H1 (cell line): ENCODE results near the gene TSSC4. TPM values are rescaled to one million over a fixed set of nuclear protein-coding genes. Genes with fewer than 3 reads are reported as not detected.
A peak's percentile ranks its signal among the peaks of the same experiment; 100 is the strongest.

Experiments
- CTCF ChIA-PET: fragments of 300-600 bp; sonication (Branson Sonifier 250); formaldehyde crosslinking; loops from one replicate; lab custom pipeline; 2021; ENCODE audit not compliant: partially characterized antibody; lab: Charles Lee
- POLR2A ChIA-PET: fragments of 300-600 bp; sonication (Branson Sonifier 250); formaldehyde crosslinking; loops from one replicate; lab custom pipeline; 2021; ENCODE audit warnings: inconsistent platforms; ENCODE audit not compliant: partially characterized antibody; lab: Charles Lee
- DNase-seq, 2 experiments: peaks; one replicate each; pipeline versions ENCODE4 v3.0.0 to v3.0.0-alpha.2; 2010 to 2022; ENCODE audit warnings: low spot score in 2 of 2, low read depth in 1 of 2, mixed read lengths in 1 of 2
- FAIRE-seq: peaks from 2 replicates; lab custom pipeline; 2011; peaks lifted over from hg19 to GRCh38; lab: Jason Lieb, UNC
- H2AFZ ChIP-seq: 2 replicates; pipeline ENCODE4 v1.8.1; 2012; ENCODE audit warnings: low read length, inconsistent platforms
- H2AK5ac ChIP-seq: 2 replicates; pipeline ENCODE4 v1.6.1; 2013; ENCODE audit warnings: low read depth, low read length
- H2BK120ac ChIP-seq: replicated peaks from 2 replicates; pipeline ENCODE3; 2013; ENCODE audit warnings: low read depth, low read length, inconsistent platforms
- H2BK12ac ChIP-seq: 2 replicates; pipeline ENCODE4 v1.6.1; 2013; ENCODE audit warnings: low read depth, low read length
- H2BK15ac ChIP-seq: 2 replicates; pipeline ENCODE4 v1.6.1; 2013; ENCODE audit warnings: low read length
- H2BK20ac ChIP-seq: 2 replicates; pipeline ENCODE4 v1.6.1; 2013; ENCODE audit warnings: low read length
- H2BK5ac ChIP-seq: 2 replicates; pipeline ENCODE4 v1.6.1; 2013; ENCODE audit warnings: low read depth, low read length
- H3K14ac ChIP-seq: 2 replicates; pipeline ENCODE4 v1.6.1; 2013; ENCODE audit warnings: inconsistent platforms; ENCODE audit not compliant: insufficient read length
- H3K18ac ChIP-seq: 2 replicates; pipeline ENCODE4 v1.6.1; 2013; ENCODE audit warnings: low read length; ENCODE audit errors: extremely low read depth
- H3K23ac ChIP-seq: 2 replicates; pipeline ENCODE4 v1.6.1; 2013; ENCODE audit warnings: inconsistent platforms; ENCODE audit not compliant: insufficient read length
- H3K23me2 ChIP-seq: 2 replicates; pipeline ENCODE4 v1.6.1; 2013; ENCODE audit warnings: low read depth, low read length
- H3K27ac ChIP-seq: 2 replicates; pipeline ENCODE4 v1.6.1; 2011; ENCODE audit warnings: low read depth, low read length, inconsistent platforms
- H3K27me3 ChIP-seq, 4 experiments: replicated peaks in 1 of 4; 1 replicate in 1 of 4; 2 replicates in 3 of 4; pipeline versions ENCODE4 v1.6.1 to v1.8.1; 2011 to 2013; ENCODE audit warnings: low read length in 3 of 4, mild to moderate bottlenecking in 3 of 4, inconsistent platforms in 2 of 4, mixed read lengths in 2 of 4, moderate library complexity in 1 of 4; ENCODE audit not compliant: control insufficient read depth in 3 of 4, insufficient read depth in 3 of 4; ENCODE audit errors: extremely low read depth in 1 of 4
- H3K36me3 ChIP-seq, 4 experiments: 2 replicates each; pipeline versions ENCODE4 v1.6.1 to v1.8.1; 2011 to 2013; ENCODE audit warnings: mild to moderate bottlenecking in 4 of 4, low read length in 3 of 4, moderate library complexity in 2 of 4, control low read depth in 1 of 4, inconsistent platforms in 1 of 4; ENCODE audit not compliant: insufficient read depth in 4 of 4, control insufficient read depth in 2 of 4
- H3K4ac ChIP-seq: replicated peaks from 2 replicates; pipeline ENCODE3; 2013; ENCODE audit warnings: low read length, low read depth, mixed read lengths, inconsistent platforms; ENCODE audit not compliant: insufficient read length
- H3K4me1 ChIP-seq, 4 experiments: replicated peaks in 1 of 4; 1 replicate in 1 of 4; 2 replicates in 3 of 4; pipeline versions ENCODE4 v1.6.1 to v1.8.1; 2011 to 2013; ENCODE audit warnings: low read length in 3 of 4, inconsistent platforms in 2 of 4, mixed read lengths in 1 of 4; ENCODE audit not compliant: insufficient read depth in 4 of 4, control insufficient read depth in 3 of 4
- H3K4me2 ChIP-seq, 2 experiments: 2 replicates each; pipeline versions ENCODE4 v1.6.1 to v1.8.1; 2011 to 2013; ENCODE audit warnings: low read depth in 2 of 2, low read length in 2 of 2, control low read depth in 1 of 2, inconsistent platforms in 1 of 2, mild to moderate bottlenecking in 1 of 2; ENCODE audit not compliant: insufficient read depth in 1 of 2
- H3K4me3 ChIP-seq, 4 experiments: fragments of 200-600, 300-600 bp in 1 of 4; sonication (generic), shearing (Covaris generic), sonication (Bioruptor Twin) in 1 of 4; 2 replicates each; pipeline versions ENCODE4 v1.5.1 to v1.8.1; 2011 to 2016; ENCODE audit warnings: low read length in 4 of 4, low read depth in 3 of 4, control low read depth in 2 of 4, inconsistent platforms in 2 of 4, mild to moderate bottlenecking in 2 of 4, mixed read lengths in 1 of 4, moderate library complexity in 1 of 4; ENCODE audit not compliant: insufficient read depth in 2 of 4; ENCODE audit errors: extremely low read depth in 1 of 4
- H3K56ac ChIP-seq: replicated peaks from 2 replicates; pipeline ENCODE3; 2013; ENCODE audit warnings: low read depth, mild to moderate bottlenecking, mixed read lengths, low read length, inconsistent platforms; ENCODE audit not compliant: insufficient read length
- H3K79me1 ChIP-seq: 2 replicates; pipeline ENCODE4 v1.6.1; 2013; ENCODE audit warnings: low read depth, low read length, control low read depth
- H3K79me2 ChIP-seq, 2 experiments: 2 replicates each; pipeline versions ENCODE4 v1.6.1 to v1.8.1; 2012 to 2013; ENCODE audit warnings: low read length in 2 of 2, mild to moderate bottlenecking in 2 of 2, inconsistent platforms in 1 of 2; ENCODE audit not compliant: insufficient read depth in 2 of 2, control insufficient read depth in 1 of 2
- H3K9ac ChIP-seq, 4 experiments: replicated peaks in 1 of 4; 1 replicate in 1 of 4; 2 replicates in 3 of 4; pipeline versions ENCODE4 v1.6.1 to v1.8.1; 2011 to 2013; ENCODE audit warnings: low read depth in 3 of 4, low read length in 3 of 4, control low read depth in 2 of 4, mild to moderate bottlenecking in 2 of 4, moderate library complexity in 2 of 4, inconsistent platforms in 1 of 4; ENCODE audit errors: extremely low read depth in 1 of 4
- H3K9me3 ChIP-seq, 2 experiments: 2 replicates each; pipeline versions ENCODE4 v1.6.1 to v1.8.1; 2012 to 2013; ENCODE audit warnings: mild to moderate bottlenecking in 2 of 2, moderate library complexity in 2 of 2, control low read depth in 1 of 2, inconsistent platforms in 1 of 2, low read depth in 1 of 2, low read length in 1 of 2, mixed read lengths in 1 of 2; ENCODE audit not compliant: insufficient read depth in 2 of 2
- H4K20me1 ChIP-seq, 2 experiments: replicated peaks in 1 of 2; 2 replicates each; pipeline versions ENCODE3 to v1.8.1; 2011 to 2013; ENCODE audit warnings: inconsistent platforms in 2 of 2, low read length in 2 of 2, mild to moderate bottlenecking in 1 of 2; ENCODE audit not compliant: insufficient read depth in 2 of 2, control insufficient read depth in 1 of 2
- H4K5ac ChIP-seq: 2 replicates; pipeline ENCODE4 v1.6.1; 2013; ENCODE audit warnings: low read length, low read depth, mixed read lengths, inconsistent platforms; ENCODE audit not compliant: insufficient read length
- H4K8ac ChIP-seq: 2 replicates; pipeline ENCODE4 v1.8.0; 2013; ENCODE audit warnings: mild to moderate bottlenecking, moderate library complexity, low read length, inconsistent platforms; ENCODE audit not compliant: insufficient read depth; ENCODE audit errors: extremely low read depth
- H4K91ac ChIP-seq: replicated peaks from 2 replicates; pipeline ENCODE3; 2013; ENCODE audit warnings: low read length, mixed read lengths, inconsistent platforms; ENCODE audit not compliant: insufficient read length
- NRF1 ChIP-seq: IDR thresholded peaks from 2 replicates; pipeline ENCODE4 v1.6.1; 2011; ENCODE audit warnings: mild to moderate bottlenecking, low read depth, low read length, improper control_type of control experiment
- PHF8 ChIP-seq: fragments of 200-600 bp; sonication (generic); conservative IDR thresholded peaks from 2 replicates; pipeline ENCODE4 v1.7.1; 2012; ENCODE audit warnings: low read depth, mild to moderate bottlenecking, inconsistent platforms, low read length, moderate library complexity
- RFX5 ChIP-seq: IDR thresholded peaks from 2 replicates; pipeline ENCODE4 v1.6.1; 2011; ENCODE audit warnings: low read depth, low read length, improper control_type of control experiment, borderline replicate concordance
- SP4 ChIP-seq: IDR thresholded peaks from 2 replicates; pipeline ENCODE4 v1.6.1; 2012; ENCODE audit warnings: low read length, inconsistent platforms
- WGBS, 2 experiments: shearing (Covaris generic) in 1 of 2; methylation state at CpG; one replicate each; pipeline versions ENCODE4 v1.1.6 to v1.1.7; 2013 to 2015; ENCODE audit warnings: low lambda C conversion rate in 2 of 2, mixed read lengths in 2 of 2, inconsistent platforms in 1 of 2, low coverage in 1 of 2, missing lambda C conversion rate in 1 of 2; ENCODE audit not compliant: insufficient replicate concordance in 2 of 2, insufficient coverage in 1 of 2, insufficient read length in 1 of 2; ENCODE audit errors: extremely low coverage in 1 of 2, missing lambda C conversion rate in 1 of 2; 5-methylcytosine and 5-hydroxymethylcytosine counted together
- polyA plus RNA-seq, 7 experiments: library from polyadenylated mRNA; depleted of rRNA in 3 of 7; stranded (reverse) in 5 of 7; unstranded in 2 of 7; fragments of >200 nt in 5 of 7; fragments of 200-250 nt in 2 of 7; gene quantifications; 1 replicate in 5 of 7; 2 replicates in 1 of 7; 4 replicates in 1 of 7; pipeline versions ENCODE4 v1.2.1 to v1.2.3, GENCODE V29; 2011 to 2013; ENCODE audit warnings: missing spikeins in 2 of 7, mixed read lengths in 2 of 7
- total RNA-seq: library from RNA; stranded (reverse); fragmentation: NEBNext Ultra II Directional; extraction: Animal tissue kit (Norgen Biotek cat#: 25700); gene quantifications from 2 replicates; pipeline ENCODE4 v1.2.1, GENCODE V29; 2021
- TF ChIP-seq, protein P1 (sequence below): IDR thresholded peaks from 2 replicates; pipeline ENCODE4 v1.6.1; 2012; ENCODE audit warnings: inconsistent platforms
- TF ChIP-seq, protein P2 (sequence below), 3 experiments: IDR thresholded peaks; 1 replicate in 2 of 3; 2 replicates in 1 of 3; pipeline versions ENCODE4 v1.5.1 to v1.6.1; 2011; ENCODE audit warnings: low read length in 3 of 3, mild to moderate bottlenecking in 3 of 3, inconsistent platforms in 2 of 3, low read depth in 1 of 3, moderate library complexity in 1 of 3; ENCODE audit not compliant: insufficient read depth in 1 of 3; ENCODE audit errors: control extremely low read depth in 1 of 3

Gene TSSC4
- total and polyA plus RNA-seq, 2 of the 8 experiments (the other 6 are each of a cell fraction or from before 2014, with no cell fraction given): 34.0 to 39.3 TPM

DNA sequence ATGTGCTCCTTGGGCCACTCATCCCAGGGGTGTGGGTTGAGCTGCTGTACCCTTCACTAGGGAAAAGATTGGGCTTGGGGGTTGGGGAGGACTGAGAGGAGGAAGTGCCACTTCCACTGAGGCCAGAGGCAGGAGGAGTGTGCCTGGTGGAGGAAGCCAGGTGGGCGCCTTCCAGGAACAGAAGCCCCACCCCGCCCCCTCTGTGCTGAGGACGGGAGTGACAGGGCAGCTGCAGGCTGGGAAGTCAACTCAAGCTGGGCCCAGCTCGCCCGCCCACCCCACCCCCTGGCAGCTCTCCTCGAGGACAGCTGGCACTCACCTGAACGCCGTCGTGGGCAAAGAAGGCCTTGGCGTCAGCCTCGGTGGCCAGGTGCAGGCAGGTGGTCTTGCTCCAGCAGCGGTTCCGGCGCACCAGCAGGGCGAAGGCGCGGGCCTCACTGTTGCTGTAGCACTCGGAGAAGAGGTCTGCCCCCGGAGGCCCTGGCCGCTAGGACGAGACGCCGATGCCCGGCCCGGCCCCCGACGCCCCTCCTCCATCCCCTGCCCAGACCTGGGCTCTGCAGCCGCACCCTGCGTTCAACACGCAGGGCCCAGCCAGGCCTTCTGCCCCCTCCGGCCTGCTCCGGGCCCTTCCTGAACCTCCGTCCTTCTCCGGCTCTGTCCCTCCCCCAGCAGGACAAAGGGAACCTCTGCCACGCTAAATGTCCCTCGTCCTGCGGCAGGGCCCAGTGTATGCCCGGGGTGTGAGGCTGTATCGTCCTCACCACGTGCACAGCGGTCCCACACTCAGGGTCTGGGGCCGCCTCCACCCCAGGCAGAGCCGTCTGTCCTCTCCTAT lies 13.4 kb downstream of the TSSC4 start:
- Histone ChIP-seq H2BK12ac (no peak overlapping the region), H3K23me2 (no peaks in the 10 kb centered on the region), H4K5ac (no peak overlapping the region), H2AK5ac (no peak overlapping the region), H4K20me1 (no peaks in the 10 kb centered on the region), H3K23ac (no peak overlapping the region), H3K4ac (no peak overlapping the region), H2BK5ac (no peak overlapping the region), H3K9ac (no peak overlapping the region), H2AFZ (no peak overlapping the region), H3K18ac (no peak overlapping the region), H2BK15ac (no peak overlapping the region), H3K4me2 (no peak overlapping the region), H3K27me3 (no peaks in the 10 kb centered on the region; a peak in 1 of 7 replicates), H4K91ac (no peak overlapping the region), H4K8ac (peak overlapping the region; percentile 79), H3K27ac (no peak overlapping the region), H3K14ac (no peak overlapping the region), H3K56ac (no peak overlapping the region), H3K79me1 (no peaks in the 10 kb centered on the region), H2BK120ac (no peak overlapping the region), H2BK20ac (no peak overlapping the region), H3K9me3 (no peaks in the 10 kb centered on the region), H3K79me2 (no peaks in the 10 kb centered on the region), H3K36me3 (no peaks in the 10 kb centered on the region), H3K4me3 (no peak overlapping the region), H3K4me1 (no peaks in the 10 kb centered on the region)
- FAIRE-seq (no peak), DNase-seq (no peak)
- WGBS, 2 experiments: 98% methylated on average over 7 of the region's 43 CpGs; no CpG with 5 or more reads in 1 of the 2 experiments
- ChIA-PET POLR2A (interaction anchor here (0.7 to 2.3 kb wide), 3 partner anchors 9 to 13 kb away, joined by 3 to 4 read pairs (median 4); partner anchors contain the start of gene TSSC4), CTCF (interaction anchor here (0.6 to 2.6 kb wide), 11 partner anchors 13 to 479 kb away, joined by 3 to 23 read pairs (median 5); partner anchors contain the start of gene TSSC4)
- TF ChIP-seq SP4 (no peak), RFX5 (no peak), PHF8 (no peak), NRF1 (no peak)
- TF ChIP-seq, protein P1, sequence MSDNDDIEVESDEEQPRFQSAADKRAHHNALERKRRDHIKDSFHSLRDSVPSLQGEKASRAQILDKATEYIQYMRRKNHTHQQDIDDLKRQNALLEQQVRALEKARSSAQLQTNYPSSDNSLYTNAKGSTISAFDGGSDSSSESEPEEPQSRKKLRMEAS: peak; percentile 33; the same call in 1 of the 2 replicates
- TF ChIP-seq, protein P2, sequence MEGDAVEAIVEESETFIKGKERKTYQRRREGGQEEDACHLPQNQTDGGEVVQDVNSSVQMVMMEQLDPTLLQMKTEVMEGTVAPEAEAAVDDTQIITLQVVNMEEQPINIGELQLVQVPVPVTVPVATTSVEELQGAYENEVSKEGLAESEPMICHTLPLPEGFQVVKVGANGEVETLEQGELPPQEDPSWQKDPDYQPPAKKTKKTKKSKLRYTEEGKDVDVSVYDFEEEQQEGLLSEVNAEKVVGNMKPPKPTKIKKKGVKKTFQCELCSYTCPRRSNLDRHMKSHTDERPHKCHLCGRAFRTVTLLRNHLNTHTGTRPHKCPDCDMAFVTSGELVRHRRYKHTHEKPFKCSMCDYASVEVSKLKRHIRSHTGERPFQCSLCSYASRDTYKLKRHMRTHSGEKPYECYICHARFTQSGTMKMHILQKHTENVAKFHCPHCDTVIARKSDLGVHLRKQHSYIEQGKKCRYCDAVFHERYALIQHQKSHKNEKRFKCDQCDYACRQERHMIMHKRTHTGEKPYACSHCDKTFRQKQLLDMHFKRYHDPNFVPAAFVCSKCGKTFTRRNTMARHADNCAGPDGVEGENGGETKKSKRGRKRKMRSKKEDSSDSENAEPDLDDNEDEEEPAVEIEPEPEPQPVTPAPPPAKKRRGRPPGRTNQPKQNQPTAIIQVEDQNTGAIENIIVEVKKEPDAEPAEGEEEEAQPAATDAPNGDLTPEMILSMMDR (IDR thresholded peaks at IDR 0.05; ENCODE audit: control extremely low read depth in 1 of 3, insufficient read depth in 1 of 3, low read depth in 1 of 3, low read length in 3 of 3): 0 out of 4 replicates have a peak, but pooled peaks of 1 of the 3 experiments have one; percentile 4
